HG03060 (cell line): ENCODE measurements around the gene WSB1.
"Not testable (repeated sequence)": the region's sequence is repeated elsewhere in the genome, so short reads cannot be mapped to it uniquely, and the experiment has no call there.

ENCODE experiments used
- ATAC-seq: cut with Tn5 transposase; IDR thresholded peaks from one replicate; pipeline ENCODE4 v1.9.1; 2021; ENCODE audit warnings: low read depth, moderate number of reproducible peaks; ENCODE audit not compliant: unreplicated experiment

WSB1 gene

GRCh38 chr17:27293898-27294688 lies at the start of gene WSB1:
Gene WSB1 (plus strand): TSS chr17:27294114. CDS start chr17:27294396, 282 bp downstream.
- peak; percentile 57 for ATAC-seq

- no peak for ATAC-seq
Measured at GRCh38 chr17:27244491-27245223, 49.3 kb upstream of the WSB1 start.

GRCh38 chr17:27245230-27245696 lies 48.7 kb upstream of the WSB1 start:
- peak; percentile 79 for ATAC-seq

GRCh38 chr17:27246537-27246936 lies 47.4 kb upstream of the WSB1 start:
- ATAC-seq, result no peak

- no peak for ATAC-seq
Measured at GRCh38 chr17:27247071-27247957, 46.6 kb upstream of the WSB1 start.

GRCh38 chr17:27247958-27248342 lies 46.0 kb upstream of the WSB1 start:
- ATAC-seq, result no peak

- not testable (repeated sequence) for ATAC-seq
Measured at GRCh38 chr17:27250791-27251190, 43.1 kb upstream of the WSB1 start.

GRCh38 chr17:27254802-27255201 lies 39.1 kb upstream of the WSB1 start:
- not testable (repeated sequence) for ATAC-seq

GRCh38 chr17:27256225-27257030 lies 37.5 kb upstream of the WSB1 start:
- no peak for ATAC-seq

- no peak for ATAC-seq
Measured at GRCh38 chr17:27257031-27257357, 36.9 kb upstream of the WSB1 start.

- no peak for ATAC-seq
Measured at GRCh38 chr17:27259356-27259755, 34.6 kb upstream of the WSB1 start.

GRCh38 chr17:27263386-27263785 lies 30.5 kb upstream of the WSB1 start:
- ATAC-seq, result no peak

- no peak for ATAC-seq
Measured at GRCh38 chr17:27264068-27264812, 29.7 kb upstream of the WSB1 start.

- ATAC-seq, result no peak
Measured at GRCh38 chr17:27265333-27265732, 28.6 kb upstream of the WSB1 start.

- no peak for ATAC-seq
Measured at GRCh38 chr17:27266228-27266627, 27.7 kb upstream of the WSB1 start.

- no peak for ATAC-seq
Measured at GRCh38 chr17:27268394-27269085, 25.4 kb upstream of the WSB1 start.

- no peak for ATAC-seq
Measured at GRCh38 chr17:27269201-27269600, 24.7 kb upstream of the WSB1 start.

- no peak for ATAC-seq
Measured at GRCh38 chr17:27269974-27270373, 23.9 kb upstream of the WSB1 start.

GRCh38 chr17:27276653-27277156 lies 17.2 kb upstream of the WSB1 start:
- ATAC-seq, result no peak
